H1 (cell line): ENCODE measurements around the gene RAB11A. TPM values are rescaled to one million over a fixed set of nuclear protein-coding genes. Genes with fewer than 3 reads are reported as not detected.

ENCODE experiments used
- CTCF ChIA-PET: fragments of 300-600 bp; sonication (Branson Sonifier 250); formaldehyde crosslinking; loops from one replicate; lab custom pipeline; 2021; ENCODE audit not compliant: partially characterized antibody; lab: Charles Lee
- POLR2A ChIA-PET: fragments of 300-600 bp; sonication (Branson Sonifier 250); formaldehyde crosslinking; loops from one replicate; lab custom pipeline; 2021; ENCODE audit warnings: inconsistent platforms; ENCODE audit not compliant: partially characterized antibody; lab: Charles Lee
- DNase-seq, 2 experiments: peaks; one replicate each; pipeline versions ENCODE4 v3.0.0 to v3.0.0-alpha.2; 2010 to 2022; ENCODE audit warnings: low spot score in 2 of 2, low read depth in 1 of 2, mixed read lengths in 1 of 2
- FAIRE-seq: peaks from 2 replicates; lab custom pipeline; 2011; peaks lifted over from hg19 to GRCh38; lab: Jason Lieb, UNC
- H2AFZ ChIP-seq: 2 replicates; pipeline ENCODE4 v1.8.1; 2012; ENCODE audit warnings: low read length, inconsistent platforms
- H2AK5ac ChIP-seq: 2 replicates; pipeline ENCODE4 v1.6.1; 2013; ENCODE audit warnings: low read depth, low read length
- H2BK120ac ChIP-seq: replicated peaks from 2 replicates; pipeline ENCODE3; 2013; ENCODE audit warnings: low read depth, low read length, inconsistent platforms
- H2BK12ac ChIP-seq: 2 replicates; pipeline ENCODE4 v1.6.1; 2013; ENCODE audit warnings: low read depth, low read length
- H2BK15ac ChIP-seq: 2 replicates; pipeline ENCODE4 v1.6.1; 2013; ENCODE audit warnings: low read length
- H2BK20ac ChIP-seq: 2 replicates; pipeline ENCODE4 v1.6.1; 2013; ENCODE audit warnings: low read length
- H2BK5ac ChIP-seq: 2 replicates; pipeline ENCODE4 v1.6.1; 2013; ENCODE audit warnings: low read depth, low read length
- H3K14ac ChIP-seq: 2 replicates; pipeline ENCODE4 v1.6.1; 2013; ENCODE audit warnings: inconsistent platforms; ENCODE audit not compliant: insufficient read length
- H3K18ac ChIP-seq: 2 replicates; pipeline ENCODE4 v1.6.1; 2013; ENCODE audit warnings: low read length; ENCODE audit errors: extremely low read depth
- H3K23ac ChIP-seq: 2 replicates; pipeline ENCODE4 v1.6.1; 2013; ENCODE audit warnings: inconsistent platforms; ENCODE audit not compliant: insufficient read length
- H3K23me2 ChIP-seq: 2 replicates; pipeline ENCODE4 v1.6.1; 2013; ENCODE audit warnings: low read depth, low read length
- H3K27ac ChIP-seq: 2 replicates; pipeline ENCODE4 v1.6.1; 2011; ENCODE audit warnings: low read depth, low read length, inconsistent platforms
- H3K27me3 ChIP-seq, 4 experiments: replicated peaks in 1 of 4; 1 replicate in 1 of 4; 2 replicates in 3 of 4; pipeline versions ENCODE4 v1.6.1 to v1.8.1; 2011 to 2013; ENCODE audit warnings: low read length in 3 of 4, mild to moderate bottlenecking in 3 of 4, inconsistent platforms in 2 of 4, mixed read lengths in 2 of 4, moderate library complexity in 1 of 4; ENCODE audit not compliant: control insufficient read depth in 3 of 4, insufficient read depth in 3 of 4; ENCODE audit errors: extremely low read depth in 1 of 4
- H3K36me3 ChIP-seq, 4 experiments: 2 replicates each; pipeline versions ENCODE4 v1.6.1 to v1.8.1; 2011 to 2013; ENCODE audit warnings: mild to moderate bottlenecking in 4 of 4, low read length in 3 of 4, moderate library complexity in 2 of 4, control low read depth in 1 of 4, inconsistent platforms in 1 of 4; ENCODE audit not compliant: insufficient read depth in 4 of 4, control insufficient read depth in 2 of 4
- H3K4ac ChIP-seq: replicated peaks from 2 replicates; pipeline ENCODE3; 2013; ENCODE audit warnings: low read length, low read depth, mixed read lengths, inconsistent platforms; ENCODE audit not compliant: insufficient read length
- H3K4me1 ChIP-seq, 4 experiments: replicated peaks in 1 of 4; 1 replicate in 1 of 4; 2 replicates in 3 of 4; pipeline versions ENCODE4 v1.6.1 to v1.8.1; 2011 to 2013; ENCODE audit warnings: low read length in 3 of 4, inconsistent platforms in 2 of 4, mixed read lengths in 1 of 4; ENCODE audit not compliant: insufficient read depth in 4 of 4, control insufficient read depth in 3 of 4
- H3K4me2 ChIP-seq, 2 experiments: 2 replicates each; pipeline versions ENCODE4 v1.6.1 to v1.8.1; 2011 to 2013; ENCODE audit warnings: low read depth in 2 of 2, low read length in 2 of 2, control low read depth in 1 of 2, inconsistent platforms in 1 of 2, mild to moderate bottlenecking in 1 of 2; ENCODE audit not compliant: insufficient read depth in 1 of 2
- H3K4me3 ChIP-seq, 4 experiments: fragments of 200-600, 300-600 bp in 1 of 4; sonication (generic), shearing (Covaris generic), sonication (Bioruptor Twin) in 1 of 4; 2 replicates each; pipeline versions ENCODE4 v1.5.1 to v1.8.1; 2011 to 2016; ENCODE audit warnings: low read length in 4 of 4, low read depth in 3 of 4, control low read depth in 2 of 4, inconsistent platforms in 2 of 4, mild to moderate bottlenecking in 2 of 4, mixed read lengths in 1 of 4, moderate library complexity in 1 of 4; ENCODE audit not compliant: insufficient read depth in 2 of 4; ENCODE audit errors: extremely low read depth in 1 of 4
- H3K56ac ChIP-seq: replicated peaks from 2 replicates; pipeline ENCODE3; 2013; ENCODE audit warnings: low read depth, mild to moderate bottlenecking, mixed read lengths, low read length, inconsistent platforms; ENCODE audit not compliant: insufficient read length
- H3K79me1 ChIP-seq: 2 replicates; pipeline ENCODE4 v1.6.1; 2013; ENCODE audit warnings: low read depth, low read length, control low read depth
- H3K79me2 ChIP-seq, 2 experiments: 2 replicates each; pipeline versions ENCODE4 v1.6.1 to v1.8.1; 2012 to 2013; ENCODE audit warnings: low read length in 2 of 2, mild to moderate bottlenecking in 2 of 2, inconsistent platforms in 1 of 2; ENCODE audit not compliant: insufficient read depth in 2 of 2, control insufficient read depth in 1 of 2
- H3K9ac ChIP-seq, 4 experiments: replicated peaks in 1 of 4; 1 replicate in 1 of 4; 2 replicates in 3 of 4; pipeline versions ENCODE4 v1.6.1 to v1.8.1; 2011 to 2013; ENCODE audit warnings: low read depth in 3 of 4, low read length in 3 of 4, control low read depth in 2 of 4, mild to moderate bottlenecking in 2 of 4, moderate library complexity in 2 of 4, inconsistent platforms in 1 of 4; ENCODE audit errors: extremely low read depth in 1 of 4
- H3K9me3 ChIP-seq, 2 experiments: 2 replicates each; pipeline versions ENCODE4 v1.6.1 to v1.8.1; 2012 to 2013; ENCODE audit warnings: mild to moderate bottlenecking in 2 of 2, moderate library complexity in 2 of 2, control low read depth in 1 of 2, inconsistent platforms in 1 of 2, low read depth in 1 of 2, low read length in 1 of 2, mixed read lengths in 1 of 2; ENCODE audit not compliant: insufficient read depth in 2 of 2
- H4K20me1 ChIP-seq, 2 experiments: replicated peaks in 1 of 2; 2 replicates each; pipeline versions ENCODE3 to v1.8.1; 2011 to 2013; ENCODE audit warnings: inconsistent platforms in 2 of 2, low read length in 2 of 2, mild to moderate bottlenecking in 1 of 2; ENCODE audit not compliant: insufficient read depth in 2 of 2, control insufficient read depth in 1 of 2
- H4K5ac ChIP-seq: 2 replicates; pipeline ENCODE4 v1.6.1; 2013; ENCODE audit warnings: low read length, low read depth, mixed read lengths, inconsistent platforms; ENCODE audit not compliant: insufficient read length
- H4K8ac ChIP-seq: 2 replicates; pipeline ENCODE4 v1.8.0; 2013; ENCODE audit warnings: mild to moderate bottlenecking, moderate library complexity, low read length, inconsistent platforms; ENCODE audit not compliant: insufficient read depth; ENCODE audit errors: extremely low read depth
- H4K91ac ChIP-seq: replicated peaks from 2 replicates; pipeline ENCODE3; 2013; ENCODE audit warnings: low read length, mixed read lengths, inconsistent platforms; ENCODE audit not compliant: insufficient read length
- CEBPB ChIP-seq: IDR thresholded peaks from 2 replicates; pipeline ENCODE4 v1.6.1; 2012; ENCODE audit warnings: low read depth, low read length
- CTCF ChIP-seq, 3 experiments: IDR thresholded peaks; 1 replicate in 2 of 3; 2 replicates in 1 of 3; pipeline versions ENCODE4 v1.5.1 to v1.6.1; 2011; ENCODE audit warnings: low read length in 3 of 3, mild to moderate bottlenecking in 3 of 3, inconsistent platforms in 2 of 3, low read depth in 1 of 3, moderate library complexity in 1 of 3; ENCODE audit not compliant: insufficient read depth in 1 of 3; ENCODE audit errors: control extremely low read depth in 1 of 3
- PHF8 ChIP-seq: fragments of 200-600 bp; sonication (generic); conservative IDR thresholded peaks from 2 replicates; pipeline ENCODE4 v1.7.1; 2012; ENCODE audit warnings: low read depth, mild to moderate bottlenecking, inconsistent platforms, low read length, moderate library complexity
- SP1 ChIP-seq: IDR thresholded peaks from 2 replicates; pipeline ENCODE4 v1.6.1; 2011; ENCODE audit warnings: low read depth, low read length
- TBP ChIP-seq: IDR thresholded peaks from 2 replicates; pipeline ENCODE4 v1.6.1; 2011; ENCODE audit warnings: low read depth, low read length, improper control_type of control experiment
- WGBS, 2 experiments: shearing (Covaris generic) in 1 of 2; methylation state at CpG; one replicate each; pipeline versions ENCODE4 v1.1.6 to v1.1.7; 2013 to 2015; ENCODE audit warnings: low lambda C conversion rate in 2 of 2, mixed read lengths in 2 of 2, inconsistent platforms in 1 of 2, low coverage in 1 of 2, missing lambda C conversion rate in 1 of 2; ENCODE audit not compliant: insufficient replicate concordance in 2 of 2, insufficient coverage in 1 of 2, insufficient read length in 1 of 2; ENCODE audit errors: extremely low coverage in 1 of 2, missing lambda C conversion rate in 1 of 2; 5-methylcytosine and 5-hydroxymethylcytosine counted together
- long read RNA-seq, 2 experiments: library from RNA in 1 of 2; library from capped mRNA in 1 of 2; stranded (forward); transcript quantifications; one replicate each; pipeline ENCODE4 v2.0.0, GENCODE V29; 2021; ENCODE audit warnings: inconsistent platforms in 1 of 2
- polyA minus RNA-seq, 3 experiments: library from RNA; depleted of rRNA, polyadenylated mRNA; stranded (reverse); fragments of >200 nt; gene quantifications; 1 replicate in 2 of 3; 2 replicates in 1 of 3; pipeline ENCODE4 v1.2.3, GENCODE V29; 2011
- polyA plus RNA-seq, 7 experiments: library from polyadenylated mRNA; depleted of rRNA in 3 of 7; stranded (reverse) in 5 of 7; unstranded in 2 of 7; fragments of >200 nt in 5 of 7; fragments of 200-250 nt in 2 of 7; gene quantifications; 1 replicate in 5 of 7; 2 replicates in 1 of 7; 4 replicates in 1 of 7; pipeline versions ENCODE4 v1.2.1 to v1.2.3, GENCODE V29; 2011 to 2013; ENCODE audit warnings: missing spikeins in 2 of 7, mixed read lengths in 2 of 7
- total RNA-seq: library from RNA; stranded (reverse); fragmentation: NEBNext Ultra II Directional; extraction: Animal tissue kit (Norgen Biotek cat#: 25700); gene quantifications from 2 replicates; pipeline ENCODE4 v1.2.1, GENCODE V29; 2021

Gene RAB11A
- total RNA-seq (247 and 254 TPM in 2 replicates), polyA plus RNA-seq (2011; rRNA removed) (141 and 211 TPM in 2 replicates), polyA minus RNA-seq (2011; rRNA and poly(A)+ RNA removed) (212 and 347 TPM in 2 replicates)
- 272 TPM for polyA plus RNA-seq (2011; cell fraction: cytosol; rRNA removed)
- polyA plus RNA-seq (2011; cell fraction: nucleus; rRNA removed) = 63.0 TPM
- polyA plus RNA-seq (2012, experiment 1 of 2) = 251 to 406 TPM (median 294 TPM) in 4 replicates
- polyA plus RNA-seq (2012, experiment 2 of 2) = 121 TPM
- 211 TPM for polyA plus RNA-seq (2013, experiment 1 of 2)
- 229 TPM for polyA plus RNA-seq (2013, experiment 2 of 2)
- polyA minus RNA-seq (2011; cell fraction: cytosol; rRNA and poly(A)+ RNA removed) = 74.1 TPM
- 32.8 TPM for polyA minus RNA-seq (2011; cell fraction: nucleus; rRNA and poly(A)+ RNA removed)
- long read RNA-seq, experiment 1, full-length matches to known transcripts = 126 of 195 reads
- long read RNA-seq, experiment 1, partial matches to known transcripts = 42 of 195 reads
- long read RNA-seq, experiment 1, other reads (novel, unspliced or antisense) = 27 of 195 reads
- long read RNA-seq, experiment 2, full-length matches to known transcripts = 249 of 259 reads
- long read RNA-seq, experiment 2, partial matches to known transcripts = 1 of 259 reads
- long read RNA-seq, experiment 2, other reads (novel, unspliced or antisense) = 9 of 259 reads

- Histone ChIP-seq H2AFZ (peak within 1 kb of the TSS; percentile 88), H2AK5ac (no peak within 1 kb of the TSS), H4K5ac (peak within 1 kb of the TSS; percentile 99), H4K91ac (peak within 1 kb of the TSS; percentile 90), H3K4me3 (peak within 1 kb of the TSS; percentile 85 to 99 (median 92)), H2BK5ac (peak within 1 kb of the TSS; percentile 98), H3K9me3 (no peaks in the 10 kb centered on the region), H3K23me2 (peaks cover 6% of the 10 kb centered on the region; the same call in 1 of the 2 replicates), H3K4me2 (peak within 1 kb of the TSS; percentile 87 to 89), H2BK15ac (peak within 1 kb of the TSS; percentile 96; the same call in 1 of the 2 replicates), H4K8ac (peak within 1 kb of the TSS; percentile 99), H3K9ac (peak within 1 kb of the TSS; percentile 78 to 96 (median 94)), H2BK120ac (no peak within 1 kb of the TSS), H2BK20ac (0 out of 2 replicates have a peak within 1 kb of the TSS, but pooled peaks have one; percentile 9), H3K18ac (peak within 1 kb of the TSS; percentile 100), H3K56ac (peak within 1 kb of the TSS; percentile 94), H3K36me3 (no peaks in the 10 kb centered on the region; a peak in 1 of 8 replicates), H3K23ac (no peak within 1 kb of the TSS), H3K27me3 (no peaks in the 10 kb centered on the region), H3K27ac (peak within 1 kb of the TSS; percentile 92), H3K79me2 (peaks cover 7 to 45% of the 10 kb centered on the region in 2 experiments), H2BK12ac (peak within 1 kb of the TSS; percentile 55), H4K20me1 (peaks cover 2 to 3% of the 10 kb centered on the region in 2 experiments), H3K14ac (no peak within 1 kb of the TSS), H3K4me1 (peaks cover 0 to 2% (median 0%) of the 10 kb centered on the region in 4 experiments; a peak in 2 of 7 replicates), H3K4ac (peak within 1 kb of the TSS; percentile 76), H3K79me1 (no peaks in the 10 kb centered on the region; the same call in 1 of the 2 replicates)
- ChIA-PET CTCF (interaction anchor here (0.6 to 5.5 kb wide), 22 partner anchors 9 to 417 kb away, joined by 3 to 40 read pairs (median 4); partner anchors contain the start of gene DENND4A), POLR2A (interaction anchor here (0.7 to 2.6 kb wide), 42 partner anchors 9 to 636 kb away, joined by 3 to 19 read pairs (median 4); partner anchors contain the start of genes DENND4A, HACD3, INTS14 and RNU5B-1)
- DNase-seq (peak; percentile 90 to 97), FAIRE-seq (no peak)
- WGBS, 2 experiments = 2% methylated on average over 58 of the region's 62 CpGs; no CpG with 5 or more reads in 1 of the 2 experiments
- TF ChIP-seq CEBPB (peak; percentile 31; the same call in 1 of the 2 replicates), PHF8 (peak; percentile 100), TBP (peak; percentile 100), SP1 (0 out of 2 replicates have a peak, but pooled peaks have one; percentile 38), CTCF (IDR thresholded peaks at IDR 0.05; ENCODE audit: control extremely low read depth in 1 of 3, insufficient read depth in 1 of 3, low read depth in 1 of 3, low read length in 3 of 3) (peak; percentile 28 to 31 (median 30); a peak in 3 of 4 replicates)
Measured at GRCh38 chr15:65869126-65869953, at the start of gene RAB11A. TSS of gene RAB11A (plus strand) at chr15:65869491. CDS start at chr15:65869586, 95 bp downstream.
